Raji (cell line): ENCODE measurements around the gene PBX4.

Source experiments
- POLR2A ChIP-seq: IDR thresholded peaks from 2 replicates; pipeline ENCODE4 v1.6.1; 2011; ENCODE audit warnings: low read depth, low read length, control low read depth; ENCODE audit not compliant: insufficient read depth

Gene PBX4

GRCh38 chr19:19534556-19535265 is 83.8 kb downstream of the PBX4 start:
- no peak for TF ChIP-seq POLR2A

- no peak for TF ChIP-seq POLR2A
Measured at GRCh38 chr19:19533841-19534240, 84.6 kb downstream of the PBX4 start.

- TF ChIP-seq POLR2A: no peak
Measured at GRCh38 chr19:19532806-19533701, 85.4 kb downstream of the PBX4 start.

- TF ChIP-seq POLR2A: no peak
Measured at GRCh38 chr19:19531951-19532805, 86.3 kb downstream of the PBX4 start.

- no peak for TF ChIP-seq POLR2A
Measured at GRCh38 chr19:19530889-19531288, 87.6 kb downstream of the PBX4 start.

GRCh38 chr19:19530423-19530804 is 88.1 kb downstream of the PBX4 start:
- no peak for TF ChIP-seq POLR2A

GRCh38 chr19:19529783-19530422 is 88.6 kb downstream of the PBX4 start:
- no peak for TF ChIP-seq POLR2A

GRCh38 chr19:19528721-19529490 is 89.6 kb downstream of the PBX4 start, which contains the start of gene YJEFN3:
YJEFN3 (plus strand) TSS chr19:19528911; CDS start chr19:19528933, 22 bp downstream.
- TF ChIP-seq POLR2A: no peak

GRCh38 chr19:19527674-19528625 is 90.5 kb downstream of the PBX4 start:
- no peak for TF ChIP-seq POLR2A

- TF ChIP-seq POLR2A: no peak
Measured at GRCh38 chr19:19527371-19527656, 91.2 kb downstream of the PBX4 start.

- TF ChIP-seq POLR2A: no peak
Measured at GRCh38 chr19:19526581-19527370, 91.7 kb downstream of the PBX4 start.

- TF ChIP-seq POLR2A: no peak
Measured at GRCh38 chr19:19525611-19526380, 92.7 kb downstream of the PBX4 start.

- TF ChIP-seq POLR2A: no peak
Measured at GRCh38 chr19:19524053-19524452, 94.4 kb downstream of the PBX4 start.
